Measurements from ENCODE around the gene SOX1.

DNA sequence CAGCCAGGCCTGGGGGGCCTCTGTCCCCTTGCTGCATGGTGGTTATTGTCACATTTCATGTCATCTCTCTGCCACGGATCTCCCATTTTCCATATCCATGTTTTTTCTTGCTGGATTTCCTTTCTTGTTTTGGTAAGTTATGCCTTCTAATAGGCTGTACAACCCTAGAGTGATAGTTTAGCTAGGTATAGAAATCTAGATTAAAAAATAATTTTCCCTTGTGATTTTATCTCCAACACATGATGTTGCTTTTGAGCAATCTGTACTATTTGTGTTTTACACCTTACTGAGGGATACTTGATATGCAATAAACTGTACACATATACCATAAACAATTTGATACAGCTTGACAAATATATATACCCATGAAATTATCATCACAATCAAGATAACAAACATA, 17.0 kb downstream of the SOX1 start:
- no peak for TF ChIP-seq POLR2A (IDR thresholded peaks at IDR 0.05; ENCODE audit: low read depth, low read length)
- TF ChIP-seq POLR2AphosphoS5 (IDR thresholded peaks at IDR 0.05; ENCODE audit: low read depth, low read length), result no peak
- no peak for TF ChIP-seq POU2F2 (IDR thresholded peaks at IDR 0.05; ENCODE audit: low read depth, low read length)
- no peak for TF ChIP-seq SPI1 (IDR thresholded peaks at IDR 0.05; ENCODE audit: low read depth, low read length)
- no peak for TF ChIP-seq TAF1 (IDR thresholded peaks at IDR 0.05; ENCODE audit: low read depth, low read length)
- TF ChIP-seq PAX5 (IDR thresholded peaks at IDR 0.05; ENCODE audit: insufficient read depth, low read length, severe bottlenecking), result no peak
